Keratinocyte (primary cell): ENCODE measurements around the gene BEGAIN. TPM values are rescaled to one million over a fixed set of nuclear protein-coding genes. Genes with fewer than 3 reads are reported as not detected.

ENCODE experiments used
- DNase-seq: peaks from one replicate; pipeline ENCODE4 v3.0.0-alpha.2; 2011; ENCODE audit warnings: low read depth, missing footprints, low spot score
- FAIRE-seq: peaks from 2 replicates; lab custom pipeline; 2011; peaks lifted over from hg19 to GRCh38; lab: Jason Lieb, UNC
- H2AFZ ChIP-seq: 2 replicates; pipeline ENCODE4 v1.6.0; 2012; ENCODE audit warnings: low read length, control low read depth, inconsistent platforms; ENCODE audit not compliant: control insufficient read depth
- H3K27ac ChIP-seq: 2 replicates; pipeline ENCODE4 v1.5.1; 2011; ENCODE audit warnings: low read length; ENCODE audit not compliant: control insufficient read depth, insufficient read depth
- H3K27me3 ChIP-seq: 3 replicates; pipeline ENCODE4 v1.6.0; 2011; ENCODE audit warnings: low read length; ENCODE audit not compliant: control insufficient read depth, insufficient read depth; ENCODE audit errors: extremely low read depth
- H3K36me3 ChIP-seq, 2 experiments: 2 replicates in 1 of 2; 3 replicates in 1 of 2; pipeline ENCODE4 v1.5.1; 2011; ENCODE audit warnings: low read length in 2 of 2, mild to moderate bottlenecking in 1 of 2; ENCODE audit not compliant: control insufficient read depth in 2 of 2, insufficient read depth in 2 of 2; ENCODE audit errors: extremely low read depth in 1 of 2
- H3K4me1 ChIP-seq: 3 replicates; pipeline ENCODE4 v1.5.1; 2011; ENCODE audit warnings: low read length; ENCODE audit not compliant: control insufficient read depth, insufficient read depth; ENCODE audit errors: extremely low read depth
- H3K4me2 ChIP-seq: 3 replicates; pipeline ENCODE4 v1.6.0; 2011; ENCODE audit warnings: low read depth, low read length; ENCODE audit not compliant: control insufficient read depth, insufficient read depth; ENCODE audit errors: extremely low read depth
- H3K4me3 ChIP-seq, 3 experiments: fragments of 200-600 bp in 1 of 3; sonication (generic) in 1 of 3; 2 replicates in 2 of 3; 3 replicates in 1 of 3; pipeline ENCODE4 v1.5.1; 2011 to 2016; ENCODE audit warnings: low read length in 3 of 3, mild to moderate bottlenecking in 3 of 3, control low read depth in 2 of 3, inconsistent platforms in 1 of 3, low read depth in 1 of 3, mixed read lengths in 1 of 3, mixed run types in 1 of 3, moderate library complexity in 1 of 3; ENCODE audit not compliant: control insufficient read depth in 2 of 3, insufficient read depth in 2 of 3; ENCODE audit errors: extremely low read depth in 1 of 3
- H3K79me2 ChIP-seq: 2 replicates; pipeline ENCODE4 v1.6.0; 2012; ENCODE audit warnings: low read length; ENCODE audit not compliant: control insufficient read depth, insufficient read depth
- H3K9ac ChIP-seq: 3 replicates; pipeline ENCODE4 v1.6.0; 2011; ENCODE audit warnings: low read length; ENCODE audit not compliant: control insufficient read depth, insufficient read depth; ENCODE audit errors: extremely low read depth
- H3K9me1 ChIP-seq: 3 replicates; pipeline ENCODE4 v1.6.0; 2011; ENCODE audit warnings: low read length; ENCODE audit not compliant: control insufficient read depth, insufficient read depth; ENCODE audit errors: extremely low read depth
- H3K9me3 ChIP-seq: 2 replicates; pipeline ENCODE4 v1.5.1; 2012; ENCODE audit warnings: low read depth, low read length; ENCODE audit not compliant: control insufficient read depth
- H4K20me1 ChIP-seq: 3 replicates; pipeline ENCODE4 v1.6.0; 2011; ENCODE audit warnings: low read length; ENCODE audit not compliant: control insufficient read depth, insufficient read depth; ENCODE audit errors: extremely low read depth
- EZH2 ChIP-seq: IDR thresholded peaks from one replicate; pipeline ENCODE4 v1.6.1; 2012; ENCODE audit warnings: inconsistent platforms, mild to moderate bottlenecking, low read length, moderate library complexity
- dilution Hi-C: fragments of 300-500 bp; cut with MboI; formaldehyde crosslinking; loops from one replicate; pipeline ENCODE4 v1.7.0; 2020; ENCODE audit warnings: low sequenced_read_pairs; ENCODE audit not compliant: extremely low pct_ligation_motif_present
- polyA plus RNA-seq, 5 experiments: library from polyadenylated mRNA; depleted of rRNA in 3 of 5; stranded (reverse) in 3 of 5; stranded (forward) in 1 of 5; unstranded in 1 of 5; fragments of >200 nt; gene quantifications; 1 replicate in 1 of 5; 2 replicates in 3 of 5; 3 replicates in 1 of 5; pipeline versions ENCODE4 v1.2.1 to v1.2.3, GENCODE V29; 2011 to 2012; ENCODE audit warnings: missing spikeins in 2 of 5, low read depth in 1 of 5, low replicate concordance in 1 of 5
- TF ChIP-seq, protein P1 (sequence below), 3 experiments: IDR thresholded peaks in 1 of 3; conservative IDR thresholded peaks in 1 of 3; optimal IDR thresholded peaks in 1 of 3; 2 replicates in 2 of 3; 3 replicates in 1 of 3; pipeline versions ENCODE3 to v1.5.1; 2011; ENCODE audit warnings: low read length in 3 of 3, mild to moderate bottlenecking in 3 of 3, moderate library complexity in 2 of 3, control low read depth in 1 of 3, inconsistent platforms in 1 of 3; ENCODE audit not compliant: insufficient read depth in 2 of 3; ENCODE audit errors: extremely low read depth in 1 of 3

BEGAIN gene
- polyA plus RNA-seq, 1 donor (not counting 4 experiments of a cell fraction or from before 2014, with no cell fraction given) = 0.25 TPM

- H3K4me3 ChIP-seq = no peak overlapping the region
- DNase-seq (no peak), FAIRE-seq (no peak)
- no peaks in the 10 kb centered on the region for H4K20me1 ChIP-seq
- H3K27me3 ChIP-seq = peaks cover 5% of the 10 kb centered on the region
- no peak overlapping the region for H3K9ac ChIP-seq
- H3K9me3 ChIP-seq = no peaks in the 10 kb centered on the region
- H3K27ac ChIP-seq = no peak overlapping the region
- H3K36me3 ChIP-seq = no peaks in the 10 kb centered on the region
- no peak overlapping the region for H2AFZ ChIP-seq
- H3K9me1 ChIP-seq = no peaks in the 10 kb centered on the region
- no peaks in the 10 kb centered on the region for H3K4me1 ChIP-seq
- H3K79me2 ChIP-seq = no peaks in the 10 kb centered on the region
- TF ChIP-seq, protein P1, sequence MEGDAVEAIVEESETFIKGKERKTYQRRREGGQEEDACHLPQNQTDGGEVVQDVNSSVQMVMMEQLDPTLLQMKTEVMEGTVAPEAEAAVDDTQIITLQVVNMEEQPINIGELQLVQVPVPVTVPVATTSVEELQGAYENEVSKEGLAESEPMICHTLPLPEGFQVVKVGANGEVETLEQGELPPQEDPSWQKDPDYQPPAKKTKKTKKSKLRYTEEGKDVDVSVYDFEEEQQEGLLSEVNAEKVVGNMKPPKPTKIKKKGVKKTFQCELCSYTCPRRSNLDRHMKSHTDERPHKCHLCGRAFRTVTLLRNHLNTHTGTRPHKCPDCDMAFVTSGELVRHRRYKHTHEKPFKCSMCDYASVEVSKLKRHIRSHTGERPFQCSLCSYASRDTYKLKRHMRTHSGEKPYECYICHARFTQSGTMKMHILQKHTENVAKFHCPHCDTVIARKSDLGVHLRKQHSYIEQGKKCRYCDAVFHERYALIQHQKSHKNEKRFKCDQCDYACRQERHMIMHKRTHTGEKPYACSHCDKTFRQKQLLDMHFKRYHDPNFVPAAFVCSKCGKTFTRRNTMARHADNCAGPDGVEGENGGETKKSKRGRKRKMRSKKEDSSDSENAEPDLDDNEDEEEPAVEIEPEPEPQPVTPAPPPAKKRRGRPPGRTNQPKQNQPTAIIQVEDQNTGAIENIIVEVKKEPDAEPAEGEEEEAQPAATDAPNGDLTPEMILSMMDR (optimal IDR thresholded peaks at IDR 0.05 in 1 of 3, IDR thresholded peaks at IDR 0.05 in 1 of 3, conservative IDR thresholded peaks at IDR 0.05 in 1 of 3; ENCODE audit: extremely low read depth in 1 of 3, insufficient read depth in 2 of 3, low read length in 3 of 3) = no peak
- TF ChIP-seq EZH2 = no peak
- dilution Hi-C loops = no loop called here
- no peak overlapping the region for H3K4me2 ChIP-seq
These were observed 18.0 kb upstream of the BEGAIN start for GRCh38 chr14:100605230-100605629.

- FAIRE-seq = no peak
These were observed 17.5 kb upstream of the BEGAIN start for GRCh38 chr14:100604709-100605108.

More at GRCh38 chr14:100604709-100605108, 17.5 kb upstream of the BEGAIN start:
- H3K36me3 ChIP-seq = no peaks in the 10 kb centered on the region
- H3K4me3 ChIP-seq = no peak overlapping the region
- dilution Hi-C loops = no loop called here
- no peak for DNase-seq
- H3K9me3 ChIP-seq = no peaks in the 10 kb centered on the region
- H3K9ac ChIP-seq = no peak overlapping the region
- no peaks in the 10 kb centered on the region for H3K9me1 ChIP-seq
- no peak overlapping the region for H2AFZ ChIP-seq
- no peaks in the 10 kb centered on the region for H3K4me1 ChIP-seq
- H3K79me2 ChIP-seq = no peaks in the 10 kb centered on the region
- TF ChIP-seq EZH2 = no peak
- TF ChIP-seq, protein P1 (optimal IDR thresholded peaks at IDR 0.05 in 1 of 3, IDR thresholded peaks at IDR 0.05 in 1 of 3, conservative IDR thresholded peaks at IDR 0.05 in 1 of 3; ENCODE audit: extremely low read depth in 1 of 3, insufficient read depth in 2 of 3, low read length in 3 of 3) = no peak
- H3K27ac ChIP-seq = no peak overlapping the region
- H3K27me3 ChIP-seq = peaks cover 5% of the 10 kb centered on the region
- no peak overlapping the region for H3K4me2 ChIP-seq
- no peaks in the 10 kb centered on the region for H4K20me1 ChIP-seq
